HCT116 (cell line): ENCODE data around the gene STAG1. TPM values are rescaled to one million over a fixed set of nuclear protein-coding genes. Genes with fewer than 3 reads are reported as not detected.
"Not testable (repeated sequence)": the region's sequence is repeated elsewhere in the genome, so short reads cannot be mapped to it uniquely, and the experiment has no call there.

ENCODE experiments used
- ATAC-seq: fragments of 200-7000 bp; cut with Tn5 transposase; 2 replicates; pipeline ENCODE4 v1.9.1; 2020; ENCODE audit warnings: mild to moderate bottlenecking, moderate library complexity
- BruUV-seq: library from RNA; stranded (reverse); fragments of 400-500 nt; replicated peaks from 2 replicates; lab custom pipeline; 2021; lab: Mats Ljungman, UMichigan
- CTCF ChIA-PET: fragments of 300-600 bp; sonication (Branson Sonifier 250); formaldehyde crosslinking; loops from one replicate; lab custom pipeline; 2021; ENCODE audit warnings: antibody characterized with exemption; lab: Charles Lee
- POLR2A ChIA-PET: fragments of 300-600, 350-600 bp; sonication (Branson Sonifier 250); formaldehyde crosslinking; loops from one replicate; lab custom pipeline; 2021; ENCODE audit warnings: antibody characterized with exemption; lab: Charles Lee
- RAD21 ChIA-PET, 2 experiments: fragments of 300-600 bp; sonication (Branson Sonifier 250); formaldehyde crosslinking; loops; one replicate each; lab custom pipeline; 2023; ENCODE audit warnings: low total read pairs in 2 of 2; ENCODE audit not compliant: uncharacterized antibody in 2 of 2, unreplicated experiment in 2 of 2, low non-redundant PET in 1 of 2; lab: Charles Lee
- DNase-seq: peaks from one replicate; pipeline ENCODE4 v3.0.0-alpha.2; 2010; ENCODE audit warnings: low read depth, low spot score
- H2AFZ ChIP-seq: fragments of 200-600 bp; shearing (Covaris generic), sonication (generic); 2 replicates; pipeline ENCODE4 v1.6.1; 2017; ENCODE audit warnings: low read depth, mixed run types, mixed read lengths, antibody characterized with exemption, low read length; ENCODE audit not compliant: poor library complexity, severe bottlenecking
- H3K27ac ChIP-seq: 2 replicates; pipeline ENCODE4 v1.5.1; 2012; ENCODE audit warnings: low read depth, low read length
- H3K27me3 ChIP-seq: fragments of 200-600 bp; sonication (generic); 2 replicates; pipeline ENCODE4 v1.6.1; 2016; ENCODE audit warnings: mixed run types, low read length, mixed read lengths; ENCODE audit not compliant: insufficient read depth
- H3K36me3 ChIP-seq, 2 experiments: fragments of 200-500 bp in 1 of 2; fragments of 200-600 bp in 1 of 2; sonication (Bioruptor generic) in 1 of 2; sonication (generic) in 1 of 2; 2 replicates each; pipeline versions ENCODE4 v1.5.1 to v1.6.1; 2014 to 2016; ENCODE audit warnings: low read length in 2 of 2, inconsistent platforms in 1 of 2, mixed read lengths in 1 of 2, mixed run types in 1 of 2; ENCODE audit not compliant: insufficient read depth in 2 of 2, control insufficient read depth in 1 of 2
- H3K4me1 ChIP-seq, 2 experiments: fragments of 200-600 bp in 1 of 2; sonication (generic) in 1 of 2; 2 replicates each; pipeline versions ENCODE4 v1.5.1 to v1.6.1; 2012 to 2017; ENCODE audit warnings: low read length in 2 of 2, inconsistent platforms in 1 of 2, mild to moderate bottlenecking in 1 of 2, mixed read lengths in 1 of 2, mixed run types in 1 of 2, moderate library complexity in 1 of 2; ENCODE audit not compliant: insufficient read depth in 2 of 2, control insufficient read depth in 1 of 2
- H3K4me2 ChIP-seq: fragments of 200-600 bp; sonication (generic); 2 replicates; pipeline ENCODE4 v1.6.1; 2017; ENCODE audit warnings: mixed run types, low read length, mixed read lengths
- H3K4me3 ChIP-seq, 2 experiments: fragments of 200-600 bp in 1 of 2; sonication (generic) in 1 of 2; replicated peaks in 1 of 2; 2 replicates each; pipeline ENCODE4 v1.5.1; 2011 to 2016; ENCODE audit warnings: low read length in 2 of 2, control low read depth in 1 of 2, low read depth in 1 of 2, mild to moderate bottlenecking in 1 of 2, mixed read lengths in 1 of 2, mixed run types in 1 of 2
- H3K79me2 ChIP-seq: fragments of 200-600 bp; sonication (generic); 2 replicates; pipeline ENCODE4 v1.6.1; 2017; ENCODE audit warnings: mild to moderate bottlenecking, mixed run types, low read length, moderate library complexity, mixed read lengths; ENCODE audit not compliant: insufficient read depth
- H3K9ac ChIP-seq: fragments of 200-600 bp; sonication (generic); 2 replicates; pipeline ENCODE4 v1.6.1; 2016; ENCODE audit warnings: low read length, mixed read lengths
- H3K9me2 ChIP-seq: fragments of 200-600 bp; sonication (generic), shearing (Covaris generic); 2 replicates; pipeline ENCODE4 v1.6.1; 2017; ENCODE audit warnings: mixed run types, mild to moderate bottlenecking, moderate library complexity; ENCODE audit not compliant: insufficient read depth
- H3K9me3 ChIP-seq, 2 experiments: fragments of 200-500 bp in 1 of 2; fragments of 200-600 bp in 1 of 2; sonication (Bioruptor generic) in 1 of 2; sonication (generic) in 1 of 2; 2 replicates each; pipeline ENCODE4 v1.6.1; 2014 to 2017; ENCODE audit warnings: low read length in 2 of 2, mixed read lengths in 2 of 2, inconsistent platforms in 1 of 2, low read depth in 1 of 2, mild to moderate bottlenecking in 1 of 2, mixed run types in 1 of 2, moderate library complexity in 1 of 2; ENCODE audit not compliant: control insufficient read depth in 1 of 2, insufficient read depth in 1 of 2
- H4K20me1 ChIP-seq: fragments of 200-600 bp; sonication (generic), shearing (Covaris generic); 2 replicates; pipeline ENCODE4 v1.6.1; 2017; ENCODE audit warnings: mixed run types, mild to moderate bottlenecking, moderate library complexity; ENCODE audit not compliant: insufficient read depth
- EZH2phosphoT487 ChIP-seq: fragments of 200-600 bp; IDR thresholded peaks from 2 replicates; pipeline ENCODE4 v1.6.1; 2018; ENCODE audit warnings: antibody characterized with exemption, borderline replicate concordance
- SIN3A ChIP-seq: IDR thresholded peaks from 2 replicates; pipeline ENCODE4 v1.6.1; 2012; ENCODE audit warnings: low read depth
- ZNF274 ChIP-seq: fragments of 200-500 bp; sonication (Bioruptor generic); IDR thresholded peaks from 2 replicates; pipeline ENCODE4 v1.6.1; 2014; ENCODE audit warnings: mild to moderate bottlenecking, low read depth, low read length, inconsistent platforms
- intact Hi-C: fragments of 100-400 bp; cut with micrococcal nuclease; formaldehyde crosslinking; loops from 2 replicates; pipeline ENCODE4 v1.10.0; 2022
- total RNA-seq: library from RNA; stranded (reverse); gene quantifications from one replicate; pipeline ENCODE4 v1.2.1, GENCODE V29; 2021; ENCODE audit not compliant: unreplicated experiment

The STAG1 gene
- total RNA-seq, 1 experiment from 2014 or later = 29.4 TPM

DNA sequence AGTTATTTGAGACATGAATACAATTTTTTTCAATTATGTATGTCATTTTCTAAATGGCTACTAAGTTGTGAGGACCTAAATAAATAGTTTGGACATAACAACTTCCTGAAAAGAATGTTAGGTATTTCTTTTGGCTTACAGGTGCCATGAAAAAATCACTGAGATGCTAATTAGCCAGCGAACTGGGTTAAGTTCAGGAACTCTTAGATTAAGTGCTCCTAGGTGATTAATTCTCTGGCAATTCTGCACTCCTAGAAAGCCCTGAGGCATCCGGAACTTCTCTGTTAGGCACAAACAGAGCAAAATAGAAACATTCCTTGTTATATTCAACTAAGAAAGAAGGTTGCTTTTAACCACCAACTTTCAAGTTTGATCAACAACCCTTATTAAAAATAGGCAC, 192.3 kb downstream of the STAG1 start:
- Histone ChIP-seq H3K4me1 (no peaks in the 10 kb centered on the region), H3K4me3 (no peak overlapping the region), H4K20me1 (no peaks in the 10 kb centered on the region), H3K9me2 (no peaks in the 10 kb centered on the region), H3K9me3 (no peaks in the 10 kb centered on the region), H3K79me2 (peaks cover 4% of the 10 kb centered on the region; the same call in 1 of the 2 replicates), H3K36me3 (no peaks in the 10 kb centered on the region), H3K4me2 (no peak overlapping the region), H3K9ac (no peak overlapping the region), H3K27ac (no peak overlapping the region), H3K27me3 (no peaks in the 10 kb centered on the region), H2AFZ (no peak overlapping the region)
- DNase-seq (no peak), ATAC-seq (no peak)
- no TSS peak for BruUV-seq
- intact Hi-C loops = no loop called here
- ChIA-PET RAD21 (no interaction called here), POLR2A (no interaction called here), CTCF (no interaction called here)
- no peak for TF ChIP-seq EZH2phosphoT487
- TF ChIP-seq ZNF274 = no peak
- TF ChIP-seq SIN3A = no peak

DNA sequence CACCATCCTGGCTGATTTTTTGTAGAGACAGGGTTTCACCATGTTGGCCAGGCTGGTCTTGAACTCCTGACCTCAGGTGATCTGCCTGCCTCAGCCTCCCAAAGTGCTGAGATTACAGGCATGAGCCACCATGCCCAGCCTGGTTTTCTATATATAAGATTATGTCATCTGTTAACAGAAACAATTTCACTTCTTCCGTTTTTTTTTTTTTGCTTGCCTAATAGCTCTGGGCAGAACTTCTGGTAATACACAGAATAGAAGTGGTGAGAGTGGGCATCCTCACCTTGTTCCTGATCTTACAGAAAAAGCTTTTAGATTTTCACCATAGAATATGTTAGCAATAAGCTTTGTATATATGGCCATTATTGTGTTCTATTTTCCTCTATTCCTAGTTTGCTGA, 202.7 kb downstream of the STAG1 start:
- H3K4me3 ChIP-seq, H3K9me2 ChIP-seq, DNase-seq, H3K4me1 ChIP-seq, CTCF ChIA-PET, ATAC-seq, H3K27me3 ChIP-seq, RAD21 ChIA-PET, H3K4me2 ChIP-seq, H3K79me2 ChIP-seq, H4K20me1 ChIP-seq, H3K9ac ChIP-seq, BruUV-seq, H3K36me3 ChIP-seq, H2AFZ ChIP-seq, H3K27ac ChIP-seq, H3K9me3 ChIP-seq: not testable (repeated sequence)
- intact Hi-C loops = loop anchor here (5.0 kb wide), 1 partner anchor 463 kb away; no protein-coding TSS in a partner anchor
- POLR2A ChIA-PET = interaction anchor here (0.6 kb wide), 1 partner anchor 341 kb away, joined by 3 read pairs; no protein-coding TSS in a partner anchor
